ENCODE data around the gene DCUN1D4. TPM values are rescaled to one million over a fixed set of nuclear protein-coding genes. Genes with fewer than 3 reads are reported as not detected.

DCUN1D4 gene
- total RNA-seq (2014; rRNA removed; shearing (Covaris generic)) = 26.0 and 29.4 TPM in 2 replicates

DNA sequence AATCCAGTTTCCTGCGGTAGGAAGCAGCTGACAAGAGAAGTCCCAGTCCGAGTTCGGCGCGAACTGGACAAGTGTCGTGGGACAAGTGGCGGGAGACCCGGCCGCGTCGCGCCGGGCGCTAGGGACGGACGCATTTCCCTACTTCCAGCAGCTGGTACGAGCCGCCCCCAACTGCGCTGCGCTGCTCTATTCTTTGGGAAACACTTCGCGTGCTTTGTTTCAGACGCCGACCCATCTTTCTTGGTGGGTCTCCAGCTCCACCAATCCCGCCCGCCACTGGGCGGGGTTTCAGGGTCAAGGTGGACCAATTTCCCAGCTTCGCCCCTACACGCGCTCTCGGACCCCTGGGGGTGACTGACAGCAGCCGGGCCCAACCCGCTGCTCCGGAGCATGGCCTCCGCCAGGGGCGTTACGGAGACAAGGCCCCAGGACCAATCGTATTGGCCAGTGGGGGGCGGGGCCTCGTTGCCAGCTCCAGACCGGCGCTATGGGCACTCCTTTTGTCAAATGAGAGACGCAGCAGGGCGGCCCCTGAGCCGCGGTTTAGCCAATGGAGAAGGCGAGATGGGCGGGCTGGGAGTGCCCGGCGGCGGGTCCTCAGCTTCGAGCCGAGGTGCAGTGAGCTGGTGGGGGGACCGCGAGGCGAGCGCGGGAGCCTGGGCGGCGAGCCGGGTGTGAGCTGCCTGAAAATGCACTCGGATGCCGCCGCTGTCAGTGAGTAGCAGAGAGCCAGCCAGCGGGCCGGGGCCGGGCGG, at the start of gene DCUN1D4:
Gene DCUN1D4, plus strand, starts transcription at position 600 of the 755 bp plus-strand sequence. Its CDS starts 90 bp downstream, at position 690.
- DNase-seq (ENCODE audit: low read depth) = peak; percentile 98

DNA sequence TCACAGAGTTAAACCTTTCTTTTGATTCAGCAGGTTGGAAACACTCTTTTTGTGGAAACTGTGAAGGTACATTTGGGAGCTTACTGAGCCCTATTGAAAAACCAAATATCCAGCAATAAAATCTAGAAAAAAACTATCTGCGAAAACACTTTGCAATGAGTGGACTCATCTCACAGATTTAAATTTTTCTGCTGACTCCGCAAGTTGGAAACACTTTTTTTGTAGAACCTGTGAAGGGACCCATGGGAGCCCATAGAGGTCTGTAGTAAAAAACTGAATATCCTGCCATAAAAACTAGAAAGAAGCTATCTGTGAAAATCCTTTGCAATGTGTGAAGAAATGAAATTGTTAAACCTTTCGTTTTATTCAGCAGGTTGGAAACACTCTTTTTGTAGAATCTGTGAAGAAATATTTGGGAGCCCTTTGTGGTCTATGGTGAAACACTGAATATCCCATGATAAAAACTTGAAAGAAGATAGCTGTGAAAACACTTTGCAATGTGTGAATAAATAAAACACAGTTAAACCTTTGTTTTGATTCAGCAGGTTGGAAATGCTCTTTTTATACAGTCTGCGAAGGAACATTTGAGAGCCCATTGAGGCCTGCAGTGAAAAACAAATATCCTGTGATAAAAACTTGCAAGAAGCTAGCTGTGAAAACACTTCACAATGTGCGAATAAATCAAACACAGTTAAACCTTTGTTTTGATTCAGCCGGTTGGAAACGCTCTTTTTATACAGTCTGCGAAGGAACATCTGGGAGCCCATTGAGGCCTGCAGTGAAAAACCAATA, 22.3 kb upstream of the DCUN1D4 start:
- DNase-seq (ENCODE audit: low read depth) = no peak

DNA sequence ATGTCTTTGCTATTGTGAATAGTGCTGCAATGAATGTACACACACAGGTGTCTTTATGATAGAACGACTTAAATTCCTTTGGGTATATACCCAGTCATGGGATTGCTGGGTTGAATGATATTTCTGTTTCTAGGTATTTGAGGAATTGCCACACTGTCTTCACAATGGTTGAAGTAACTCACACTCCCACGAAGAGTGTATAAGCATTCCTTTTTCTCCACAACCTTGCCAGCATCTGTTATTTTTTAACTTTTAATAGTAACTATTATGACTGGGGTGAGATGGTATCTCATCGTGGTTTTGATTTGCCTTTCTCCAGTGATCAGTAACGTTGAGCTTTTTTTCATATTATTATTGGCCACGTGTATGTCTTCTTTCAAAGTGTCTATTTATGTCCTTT, 17.6 kb upstream of the DCUN1D4 start:
- DNase-seq (ENCODE audit: low read depth) = no peak

DNA sequence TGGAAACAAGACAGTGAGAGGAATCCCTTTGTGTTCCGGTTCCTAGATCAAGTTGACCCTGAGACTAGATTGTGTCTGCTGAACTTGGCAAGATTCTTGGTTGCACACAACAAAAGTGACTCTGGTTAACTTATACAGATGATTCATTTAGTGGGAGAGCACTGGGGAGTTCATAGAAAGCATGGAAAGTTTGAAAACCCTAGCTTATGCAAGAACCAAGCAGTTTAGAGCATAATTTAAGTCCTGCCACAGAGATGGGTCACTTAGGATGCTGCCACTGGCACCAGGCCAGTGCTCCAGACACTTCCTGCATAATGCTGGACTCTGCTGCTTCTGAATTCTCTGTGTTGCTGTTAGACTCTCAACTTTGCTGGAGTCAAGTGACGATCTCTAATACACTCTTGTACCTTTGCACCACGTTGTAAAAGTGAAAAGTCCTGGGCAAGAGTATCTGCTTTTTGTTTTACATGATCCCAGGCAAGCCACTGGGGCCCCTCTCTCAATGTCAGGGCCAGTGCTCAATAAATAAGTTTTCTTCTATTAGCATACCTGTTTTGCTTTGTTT, 12.7 kb upstream of the DCUN1D4 start:
- DNase-seq (ENCODE audit: low read depth) = no peak

DNA sequence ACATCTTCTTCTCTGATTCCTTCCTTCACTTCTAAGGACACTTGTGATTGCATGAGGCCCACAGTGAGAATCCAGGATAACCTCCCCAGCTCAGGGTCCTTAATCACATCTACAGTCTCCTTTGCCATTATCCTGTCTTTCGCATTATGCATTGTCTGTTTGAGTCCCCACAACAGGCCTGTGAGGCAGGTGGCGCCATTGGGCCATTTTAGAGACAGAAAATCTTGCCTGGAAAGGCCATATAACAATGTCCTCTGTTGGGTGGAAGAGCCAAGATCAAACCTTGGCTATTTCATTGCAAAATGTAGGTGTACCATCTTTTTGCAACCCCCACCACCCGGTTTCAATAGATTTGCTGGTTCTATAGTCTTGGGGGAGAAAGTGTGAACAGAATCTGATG, 11.8 kb upstream of the DCUN1D4 start:
- DNase-seq (ENCODE audit: low read depth) = peak; percentile 46

DNA sequence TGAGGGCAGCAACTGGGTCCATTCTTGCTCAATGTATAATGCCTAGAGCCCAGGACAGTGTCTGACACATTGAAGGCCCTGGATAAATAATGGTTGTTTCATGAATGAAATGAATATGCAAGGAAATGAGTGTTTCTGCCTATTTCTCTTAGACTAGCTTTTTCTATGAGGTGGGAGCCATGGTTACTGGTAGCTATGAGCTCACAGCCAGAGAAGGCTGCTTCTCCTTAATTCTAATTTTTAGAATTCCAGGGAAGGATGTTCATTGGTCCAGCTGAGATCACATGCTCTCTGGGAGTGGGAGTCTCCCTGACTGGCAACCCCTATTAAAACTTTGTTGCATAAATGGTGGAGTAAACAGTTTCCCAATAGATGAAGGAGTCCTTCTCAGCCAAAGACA, 9.7 kb upstream of the DCUN1D4 start:
- no peak for DNase-seq (ENCODE audit: low read depth)

DNA sequence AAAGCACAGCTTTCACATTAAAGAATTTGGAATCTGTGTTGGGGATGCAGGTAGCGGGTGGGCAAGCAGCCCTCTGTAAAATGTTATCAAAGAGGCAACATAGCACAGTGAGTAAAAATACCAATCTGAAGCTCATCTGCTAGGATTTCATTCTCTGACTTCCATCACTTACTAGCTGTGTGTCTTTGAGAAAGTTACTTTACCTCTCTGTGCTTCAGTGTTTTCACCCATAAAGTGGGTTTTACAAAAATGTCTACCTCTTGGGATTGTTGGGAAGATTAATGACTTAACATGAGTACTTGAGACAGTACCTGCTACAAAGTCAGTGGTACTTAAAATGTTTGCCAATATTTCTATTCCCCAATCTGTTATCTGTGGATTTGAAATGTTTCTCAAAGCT, 7.9 kb upstream of the DCUN1D4 start:
- no peak for DNase-seq (ENCODE audit: low read depth)

DNA sequence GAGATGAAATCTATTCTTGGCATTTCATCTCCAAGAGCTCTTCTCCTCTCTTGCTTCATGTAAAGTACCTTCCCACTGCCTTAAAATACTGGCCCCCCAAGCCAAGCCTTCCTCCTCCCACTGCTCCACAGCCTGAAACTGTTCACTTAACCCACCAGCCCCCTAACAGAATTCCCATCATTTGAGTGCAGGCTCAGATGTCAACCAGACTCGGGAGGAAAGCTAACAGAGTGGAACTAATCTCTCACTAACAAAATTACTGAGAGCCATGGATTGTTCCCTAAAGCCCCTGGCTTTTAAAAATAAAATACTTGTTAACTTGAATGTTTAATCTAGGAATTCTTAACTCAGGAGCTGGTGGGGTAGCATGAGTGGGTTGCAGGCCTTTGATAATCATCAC, 7.1 kb upstream of the DCUN1D4 start:
- DNase-seq (ENCODE audit: low read depth) = no peak

DNA sequence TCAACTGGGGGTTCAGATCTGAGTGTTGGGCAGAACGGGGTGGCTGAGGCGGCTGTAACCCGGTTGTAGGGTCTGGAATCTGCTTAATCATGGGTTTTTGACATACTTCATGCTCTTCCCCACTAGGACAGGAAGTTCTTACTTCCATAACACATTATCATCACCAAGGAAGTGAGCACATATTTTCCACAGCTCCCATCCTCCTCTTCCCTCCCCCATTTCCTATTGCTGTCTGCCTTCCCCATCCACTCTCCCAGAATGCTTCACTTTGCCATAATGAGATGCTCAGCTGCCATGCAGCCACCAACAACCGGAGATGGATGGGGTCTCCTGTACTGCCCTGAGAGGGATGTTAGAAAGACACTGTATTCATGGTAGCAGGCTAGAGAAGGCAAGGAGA, 6.4 kb upstream of the DCUN1D4 start:
- peak; percentile 18 for DNase-seq (ENCODE audit: low read depth)

DNA sequence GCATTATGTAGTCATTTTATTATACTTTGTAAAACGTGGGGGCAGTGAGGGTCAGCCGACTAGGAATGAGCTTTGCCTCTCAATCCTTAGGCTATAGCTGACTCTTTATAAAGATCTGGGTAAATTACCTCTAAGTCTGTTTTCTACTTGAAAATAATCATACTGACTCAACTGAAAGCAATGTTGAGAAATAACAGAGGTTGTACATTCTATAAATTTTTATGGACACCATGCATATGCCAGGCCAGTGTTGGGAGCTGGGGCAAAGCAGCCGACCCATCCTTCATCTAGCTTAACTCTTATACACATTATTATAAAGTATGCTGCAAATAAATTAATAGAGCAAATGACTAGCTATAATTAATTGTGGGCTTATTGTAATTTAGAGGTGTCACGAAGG, 2.2 kb upstream of the DCUN1D4 start:
- no peak for DNase-seq (ENCODE audit: low read depth)

DNA sequence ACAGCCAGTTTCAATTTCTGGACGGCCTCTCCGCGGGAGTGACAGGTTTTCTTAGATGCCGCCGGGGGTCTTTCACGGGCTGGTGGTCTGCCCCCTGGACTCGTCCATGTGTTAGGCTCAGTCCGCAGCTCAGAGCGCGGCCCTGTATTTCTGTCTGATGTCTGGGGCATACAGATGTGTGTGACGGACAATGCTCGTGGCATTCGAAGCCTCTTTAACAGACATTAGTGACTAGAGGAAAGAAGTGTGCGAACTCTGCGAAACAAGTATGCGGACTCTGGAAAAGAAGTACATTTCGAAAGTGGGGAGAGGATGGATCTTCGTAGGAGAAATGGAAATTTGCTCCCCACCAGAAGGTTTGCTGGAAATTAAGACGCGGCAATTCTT, 793 bp upstream of the DCUN1D4 start:
- DNase-seq (ENCODE audit: low read depth) = no peak

DNA sequence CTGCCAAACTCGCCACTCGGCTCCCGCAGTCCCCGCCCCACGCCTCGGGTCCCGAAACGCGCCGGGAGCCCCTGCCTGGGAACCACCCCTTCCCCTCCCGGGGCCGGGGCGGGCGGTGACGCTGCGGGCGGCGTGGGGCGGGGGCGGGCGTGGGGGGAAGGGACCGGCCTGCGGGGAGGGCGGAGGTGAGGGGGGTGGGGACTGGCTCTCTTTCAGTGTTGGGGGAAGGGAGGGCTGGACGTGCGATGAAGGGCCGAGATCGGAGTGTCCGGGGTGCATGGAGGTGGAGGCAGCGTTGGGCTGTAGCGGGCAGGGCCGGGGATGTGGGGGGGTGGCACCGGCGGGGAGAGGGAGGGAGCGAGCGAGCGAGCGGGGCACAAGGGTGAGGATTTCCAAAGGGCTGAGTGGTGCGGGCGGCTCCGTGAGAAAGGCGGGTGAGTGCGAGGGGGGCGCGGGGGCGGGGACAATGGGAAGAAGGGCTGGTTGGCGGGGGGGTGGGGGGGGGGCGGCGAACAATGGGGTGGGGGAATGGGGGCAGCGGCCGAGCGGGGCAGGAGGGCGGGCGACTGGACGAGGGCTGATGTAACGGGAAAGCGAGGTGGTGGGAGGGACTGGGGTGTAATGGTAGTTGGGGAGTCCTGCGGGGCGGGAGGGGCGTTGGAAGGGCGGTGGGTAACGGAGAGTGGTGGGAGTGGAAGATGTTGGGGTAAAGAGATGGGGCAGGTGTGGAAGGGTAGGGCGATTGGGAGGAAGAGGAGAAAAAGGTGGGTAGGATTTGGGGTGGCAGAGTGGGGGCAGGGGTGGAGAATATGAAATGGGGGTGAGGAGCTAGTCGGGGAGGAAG, 578 bp downstream of the DCUN1D4 start:
- peak; percentile 54 for DNase-seq (ENCODE audit: low read depth)

DNA sequence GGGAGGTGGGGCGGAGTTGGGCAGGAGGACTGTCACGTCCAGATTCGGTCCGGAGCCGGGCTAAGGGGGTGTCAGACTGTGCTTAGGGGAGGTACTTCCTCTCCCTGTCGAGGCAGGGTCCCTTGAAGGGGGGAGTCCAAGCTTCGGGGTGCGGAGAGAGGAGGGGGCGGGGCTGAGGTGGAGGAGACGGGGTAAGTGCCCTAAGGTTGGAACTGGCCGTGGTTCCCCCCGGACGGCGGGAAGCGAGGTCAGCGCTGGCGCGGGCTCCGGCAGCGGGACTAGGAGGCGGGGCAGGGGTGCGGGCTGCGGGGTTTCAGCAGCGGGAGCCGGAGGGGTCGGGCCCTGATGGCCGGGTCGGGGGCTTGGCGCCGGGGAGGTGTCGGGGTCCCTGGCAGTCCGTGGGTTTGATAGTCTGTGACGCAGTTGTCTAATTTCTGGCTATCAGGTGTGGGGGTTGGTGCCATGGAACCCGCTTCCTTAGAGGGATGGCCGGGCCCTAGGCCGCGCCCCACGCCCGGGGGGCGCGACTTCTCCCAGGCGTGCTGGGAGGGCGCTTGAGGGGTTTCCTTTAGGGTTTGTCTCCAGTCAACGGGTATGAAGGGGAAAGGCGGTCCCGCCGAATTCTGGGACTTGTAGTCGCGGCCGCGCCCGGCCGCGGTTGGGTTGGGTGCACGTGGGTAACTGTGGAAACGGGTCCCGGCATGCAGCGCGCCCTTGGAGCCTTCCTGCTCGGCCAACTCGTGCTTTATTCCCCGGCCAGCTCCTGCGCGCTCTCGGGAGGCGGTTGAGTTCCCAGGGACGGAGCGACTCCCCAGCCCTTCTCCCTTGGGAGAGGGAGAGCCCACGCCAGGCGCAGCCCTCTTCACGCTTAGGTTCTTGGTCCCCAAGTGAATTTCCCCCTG, 1.5 kb downstream of the DCUN1D4 start:
- DNase-seq (ENCODE audit: low read depth) = peak; percentile 77

DNA sequence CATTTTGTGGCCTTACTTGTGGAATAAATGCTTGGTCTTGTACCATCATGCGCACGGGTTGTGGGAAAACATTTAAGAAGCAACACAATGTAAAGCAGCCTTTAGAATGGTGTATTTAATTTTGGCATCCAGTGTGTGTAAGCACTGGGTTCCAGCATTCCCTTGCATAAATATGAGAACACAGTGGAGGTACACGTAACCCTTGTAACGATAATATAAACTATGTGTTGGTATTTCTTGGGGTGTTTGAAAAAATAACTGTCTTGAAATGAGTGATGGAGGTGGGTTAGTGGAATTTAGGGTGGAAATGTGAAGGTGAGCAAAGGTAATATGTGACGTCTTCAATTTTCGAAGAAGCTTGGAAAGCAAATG, 2.1 kb downstream of the DCUN1D4 start:
- no peak for DNase-seq (ENCODE audit: low read depth)

DNA sequence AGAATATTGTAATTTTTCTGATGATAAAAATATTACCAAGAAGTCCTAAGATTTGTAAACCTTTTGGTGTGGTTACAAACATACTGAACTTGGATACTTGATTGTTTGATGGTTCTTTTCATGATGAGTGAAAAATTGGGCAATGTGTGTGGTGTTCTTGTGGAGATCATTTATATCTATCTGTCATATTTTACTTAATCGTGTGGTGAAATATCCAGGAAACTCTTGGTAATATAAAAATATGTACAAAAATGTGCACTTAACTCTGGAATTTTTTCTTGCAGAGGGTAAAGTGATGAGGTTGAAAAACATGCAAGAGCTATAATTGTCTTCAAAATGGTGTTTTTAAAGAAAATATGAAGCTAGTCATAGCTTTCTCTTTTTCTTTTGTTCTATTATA, 2.8 kb downstream of the DCUN1D4 start:
- no peak for DNase-seq (ENCODE audit: low read depth)

DNA sequence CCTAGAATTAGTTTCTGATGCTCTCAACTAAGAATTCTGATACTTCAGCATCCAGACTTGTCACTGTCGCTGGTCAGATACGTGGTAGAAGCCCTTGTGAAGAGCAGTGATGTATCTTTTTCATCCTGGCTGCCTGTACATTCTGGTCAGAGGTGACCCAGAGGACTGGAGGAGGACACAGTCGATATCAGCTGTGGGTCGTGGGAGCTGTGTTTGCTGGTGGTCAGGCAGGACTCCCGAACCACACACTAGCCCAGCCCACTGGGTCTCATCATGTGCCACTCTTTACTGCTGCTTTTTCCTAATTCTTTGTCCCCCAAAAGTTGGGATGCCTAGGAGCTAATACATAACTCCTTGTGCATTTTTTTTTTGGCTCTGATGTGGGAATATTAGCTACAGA, 6.5 kb downstream of the DCUN1D4 start:
- no peak for DNase-seq (ENCODE audit: low read depth)

DNA sequence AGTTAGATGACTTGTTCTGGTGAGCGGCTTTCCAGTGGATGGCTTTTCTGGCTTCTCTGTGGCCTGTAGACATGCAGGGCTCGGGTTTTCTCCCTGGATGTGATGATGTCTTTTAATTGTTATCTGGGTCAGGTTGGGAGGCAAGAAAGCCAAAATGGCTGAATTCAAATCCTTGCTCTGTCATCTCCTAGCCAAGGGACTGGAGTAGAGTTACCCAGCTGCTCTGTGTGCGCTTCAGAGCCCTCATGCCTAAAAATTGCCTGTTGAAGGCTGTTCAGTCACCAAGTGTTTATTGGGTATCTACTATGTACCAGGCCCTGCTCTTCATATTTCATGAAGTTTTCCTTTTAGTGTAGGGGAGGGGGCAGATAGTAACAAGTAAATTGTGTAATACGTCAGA, 7.3 kb downstream of the DCUN1D4 start:
- DNase-seq (ENCODE audit: low read depth) = no peak

DNA sequence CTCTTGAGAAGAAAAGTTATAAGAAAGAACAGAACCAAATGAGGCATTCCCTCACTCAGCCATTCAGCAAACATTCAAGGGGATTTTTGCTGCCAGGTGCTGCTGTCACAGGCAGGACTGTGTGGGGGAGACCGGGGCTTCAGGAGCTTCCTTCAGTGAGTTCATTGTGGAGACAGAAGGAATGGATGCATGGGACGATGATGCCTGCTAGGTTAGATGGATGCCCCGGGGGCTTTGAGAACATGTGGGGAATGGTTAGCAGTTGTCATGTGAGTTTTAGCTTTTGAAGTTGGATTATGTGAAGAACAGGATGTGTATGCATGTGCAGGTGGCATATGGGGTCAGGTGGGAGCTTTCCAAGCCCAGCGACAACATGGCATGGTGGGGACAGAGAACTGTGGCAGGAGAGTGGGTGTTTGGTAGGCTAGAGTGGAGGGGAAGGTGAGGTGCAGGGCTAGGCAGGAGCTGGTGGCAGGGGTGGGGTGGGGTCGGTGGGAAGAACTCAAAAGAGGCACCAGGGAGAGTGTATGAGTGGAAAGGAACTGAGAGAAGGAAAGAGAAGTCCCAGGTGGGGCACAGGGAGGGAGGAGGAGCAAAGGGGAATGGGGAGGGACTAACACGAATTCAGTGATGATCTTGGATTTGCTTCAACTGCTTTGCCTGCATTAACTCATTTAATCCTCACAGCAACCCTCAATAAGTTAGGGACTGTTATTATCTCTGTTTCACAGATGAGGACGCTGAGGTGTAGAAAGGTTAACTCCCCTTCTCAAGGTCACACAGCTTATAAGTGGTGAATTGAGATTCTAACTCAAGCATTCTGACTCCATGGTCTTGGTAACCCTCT, 8.4 kb downstream of the DCUN1D4 start:
- no peak for DNase-seq (ENCODE audit: low read depth)

DNA sequence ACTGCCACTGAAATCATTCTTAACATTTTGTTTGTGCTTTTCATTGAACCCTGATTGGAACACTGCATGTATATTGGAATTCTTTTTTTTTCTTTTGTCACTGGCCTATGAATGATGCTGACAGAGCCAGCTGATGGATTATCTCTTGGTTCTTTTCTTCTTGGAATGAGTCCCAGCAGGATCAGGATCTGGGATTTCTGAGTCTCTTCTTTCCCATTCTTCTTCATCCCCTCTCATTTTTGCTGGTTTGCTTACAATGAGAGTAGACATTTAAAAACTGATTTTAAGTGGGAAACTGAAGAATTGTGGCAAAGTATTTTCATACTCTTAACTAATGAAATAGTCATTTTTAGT, 9.0 kb downstream of the DCUN1D4 start:
- no peak for DNase-seq (ENCODE audit: low read depth)

DNA sequence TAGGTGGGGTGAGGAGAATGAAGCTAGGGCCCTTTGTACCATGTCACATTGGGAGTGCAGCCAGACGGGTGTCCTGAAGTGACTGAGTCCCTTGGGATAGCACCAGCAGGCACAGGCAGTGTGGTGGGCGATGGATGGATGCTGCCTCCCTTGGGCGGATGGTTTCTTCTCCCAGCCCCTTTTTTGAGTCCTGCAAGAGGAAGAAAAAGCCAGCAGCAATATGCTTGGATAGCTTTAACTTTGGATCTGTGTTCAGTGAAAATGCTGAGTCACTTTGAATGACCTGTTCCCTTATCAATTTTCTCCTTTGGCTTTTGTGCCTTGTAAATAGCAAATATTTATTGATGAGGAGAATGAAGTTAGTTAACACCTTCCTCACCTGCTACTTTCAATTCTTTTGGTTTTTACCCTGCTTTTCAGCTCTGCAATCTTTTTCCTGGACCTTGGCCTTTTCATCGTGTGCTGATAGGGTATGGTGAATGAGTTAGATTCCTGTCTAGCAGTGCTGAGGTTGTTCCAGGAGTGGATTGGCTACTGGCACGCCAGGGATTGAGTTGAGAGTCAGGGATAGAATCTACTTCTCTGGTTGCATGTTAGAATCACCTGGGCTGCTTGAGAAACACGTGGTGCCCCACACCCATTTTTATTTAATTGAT, 10.2 kb downstream of the DCUN1D4 start:
- no peak for DNase-seq (ENCODE audit: low read depth)
